ENCODE results near the gene HTRA1. TPM values are rescaled to one million over a fixed set of nuclear protein-coding genes. Genes with fewer than 3 reads are reported as not detected.

HTRA1 gene
- total RNA-seq, 2 donors from 2014 or later = 41.4 to 61.8 TPM

- no peak for DNase-seq (ENCODE audit: low spot score)
- no peak overlapping the region for H3K4me3 ChIP-seq
- no peak overlapping the region for H3K27ac ChIP-seq
- no peaks in the 10 kb centered on the region for H3K4me1 ChIP-seq (replicated peaks)
- no peaks in the 10 kb centered on the region for H3K27me3 ChIP-seq (replicated peaks; ENCODE audit: insufficient read depth)
- intact Hi-C loops (cut with DNase I) = no loop called here
- 95% methylated on average over 11 of the region's 11 CpGs for WGBS
- H3K36me3 ChIP-seq = no peaks in the 10 kb centered on the region
- TF ChIP-seq POLR2A (IDR thresholded peaks at IDR 0.05) (no peak), CTCF (IDR thresholded peaks at IDR 0.05) (no peak), POLR2AphosphoS5 (IDR thresholded peaks at IDR 0.05) (no peak)
- H3K9me3 ChIP-seq = no peaks in the 10 kb centered on the region
These were observed 87.2 kb downstream of the HTRA1 start for GRCh38 chr10:122548407-122549085.

- H3K27me3 ChIP-seq (replicated peaks; ENCODE audit: insufficient read depth) = no peaks in the 10 kb centered on the region
- no peak for DNase-seq (ENCODE audit: low spot score)
- H3K4me1 ChIP-seq (replicated peaks) = no peaks in the 10 kb centered on the region
- no peaks in the 10 kb centered on the region for H3K36me3 ChIP-seq
- H3K4me3 ChIP-seq = no peak overlapping the region
- TF ChIP-seq POLR2A (IDR thresholded peaks at IDR 0.05) (no peak), POLR2AphosphoS5 (IDR thresholded peaks at IDR 0.05) (no peak), CTCF (IDR thresholded peaks at IDR 0.05) (no peak)
- H3K9me3 ChIP-seq = no peaks in the 10 kb centered on the region
- no peak overlapping the region for H3K27ac ChIP-seq
- 77% methylated on average over 2 of the region's 2 CpGs for WGBS
- intact Hi-C loops (cut with DNase I) = no loop called here
These were observed 88.3 kb downstream of the HTRA1 start for GRCh38 chr10:122549636-122550035.

- no peaks in the 10 kb centered on the region for H3K4me1 ChIP-seq (replicated peaks)
- no peaks in the 10 kb centered on the region for H3K36me3 ChIP-seq
- no peak for TF ChIP-seq CTCF (IDR thresholded peaks at IDR 0.05)
- no peak for TF ChIP-seq POLR2AphosphoS5 (IDR thresholded peaks at IDR 0.05)
- no peak for TF ChIP-seq POLR2A (IDR thresholded peaks at IDR 0.05)
- H3K4me3 ChIP-seq = no peak overlapping the region
- no peak for DNase-seq (ENCODE audit: low spot score)
- H3K27ac ChIP-seq = no peak overlapping the region
- WGBS = 94% methylated on average over 9 of the region's 9 CpGs
- intact Hi-C loops (cut with DNase I) = no loop called here
- H3K9me3 ChIP-seq = no peaks in the 10 kb centered on the region
- no peaks in the 10 kb centered on the region for H3K27me3 ChIP-seq (replicated peaks; ENCODE audit: insufficient read depth)
These were observed 89.1 kb downstream of the HTRA1 start for GRCh38 chr10:122550427-122550826.

- no peak for DNase-seq (ENCODE audit: low spot score)
These were observed 89.6 kb downstream of the HTRA1 start for GRCh38 chr10:122550983-122551382.

DNA sequence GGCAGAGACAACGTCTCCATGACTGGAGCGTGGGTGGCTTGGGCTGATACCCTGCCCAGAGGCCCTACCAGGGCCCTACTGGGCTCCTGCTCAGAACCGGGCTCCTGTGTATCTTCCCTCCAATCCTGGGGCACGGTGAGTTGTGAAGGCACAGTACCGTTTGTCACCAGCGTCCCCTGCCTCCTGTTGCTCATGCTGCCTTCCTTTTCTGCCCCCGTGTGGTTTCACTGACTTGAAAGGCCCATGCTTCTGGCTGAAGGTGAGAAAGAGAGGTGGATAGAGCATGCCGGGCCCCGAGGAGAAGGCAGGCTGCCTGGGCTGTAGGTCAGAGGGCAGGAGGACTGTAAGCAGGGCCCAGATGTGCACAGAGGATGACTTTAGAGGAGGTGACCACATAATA lies 90.1 kb downstream of the HTRA1 start:
- no peaks in the 10 kb centered on the region for H3K4me1 ChIP-seq (replicated peaks)
- no peak for DNase-seq (ENCODE audit: low spot score)
- H3K27ac ChIP-seq = no peak overlapping the region

More at GRCh38 chr10:122550983-122551382, 89.6 kb downstream of the HTRA1 start:
- intact Hi-C loops (cut with DNase I) = no loop called here
- 58% methylated on average over 3 of the region's 3 CpGs for WGBS
- no peak for TF ChIP-seq POLR2AphosphoS5 (IDR thresholded peaks at IDR 0.05)
- TF ChIP-seq POLR2A (IDR thresholded peaks at IDR 0.05) = no peak
- Histone ChIP-seq H3K27me3 (replicated peaks; ENCODE audit: insufficient read depth) (no peaks in the 10 kb centered on the region), H3K4me3 (no peak overlapping the region), H3K36me3 (no peaks in the 10 kb centered on the region), H3K9me3 (no peaks in the 10 kb centered on the region), H3K4me1 (replicated peaks) (no peaks in the 10 kb centered on the region), H3K27ac (no peak overlapping the region)

More for the DNA sequence above, 90.1 kb downstream of the HTRA1 start:
- Histone ChIP-seq H3K27me3 (replicated peaks; ENCODE audit: insufficient read depth) (no peaks in the 10 kb centered on the region), H3K36me3 (no peaks in the 10 kb centered on the region), H3K4me3 (no peak overlapping the region), H3K9me3 (no peaks in the 10 kb centered on the region)
- WGBS = 76% methylated on average over 9 of the region's 9 CpGs
- TF ChIP-seq CTCF (IDR thresholded peaks at IDR 0.05) (no peak), POLR2A (IDR thresholded peaks at IDR 0.05) (no peak), POLR2AphosphoS5 (IDR thresholded peaks at IDR 0.05) (no peak)
- intact Hi-C loops (cut with DNase I) = no loop called here
